Fibroblast of skin of left biceps (primary cell): ENCODE measurements around the gene CAMKK2.
"Not testable (repeated sequence)": the region's sequence is repeated elsewhere in the genome, so short reads cannot be mapped to it uniquely, and the experiment has no call there.

Experiments used
- DNase-seq, 2 experiments: peaks; one replicate each; pipeline ENCODE4 v3.0.0-alpha.2; 2013; ENCODE audit warnings: low read depth in 2 of 2

CAMKK2 gene

GRCh38 chr12:121279071-121279375 is 17.5 kb downstream of the CAMKK2 start:
- no peak for DNase-seq

- DNase-seq = no peak
Measured at GRCh38 chr12:121278169-121279070, 18.1 kb downstream of the CAMKK2 start.

- no peak for DNase-seq
Measured at GRCh38 chr12:121277374-121277759, 19.1 kb downstream of the CAMKK2 start.

GRCh38 chr12:121274036-121274763 is 22.3 kb downstream of the CAMKK2 start:
- DNase-seq = no peak

GRCh38 chr12:121273364-121273896 is 23.1 kb downstream of the CAMKK2 start:
- DNase-seq = no peak

- DNase-seq = no peak
Measured at GRCh38 chr12:121267822-121268221, 28.7 kb downstream of the CAMKK2 start.

- DNase-seq = no peak
Measured at GRCh38 chr12:121264951-121265515, 31.5 kb downstream of the CAMKK2 start.

GRCh38 chr12:121264135-121264534 is 32.4 kb downstream of the CAMKK2 start:
- no peak for DNase-seq

GRCh38 chr12:121263206-121263935 is 33.1 kb downstream of the CAMKK2 start:
- DNase-seq = no peak

- DNase-seq = no peak
Measured at GRCh38 chr12:121261398-121261797, 35.1 kb downstream of the CAMKK2 start.

GRCh38 chr12:121260091-121260490 is 36.4 kb downstream of the CAMKK2 start:
- DNase-seq = no peak

- no peak for DNase-seq
Measured at GRCh38 chr12:121259074-121259473, 37.4 kb downstream of the CAMKK2 start.

- DNase-seq = not testable (repeated sequence)
Measured at GRCh38 chr12:121257704-121258449, 38.6 kb downstream of the CAMKK2 start.

GRCh38 chr12:121255433-121255832 is 41.1 kb downstream of the CAMKK2 start:
- no peak for DNase-seq

- DNase-seq = no peak
Measured at GRCh38 chr12:121253638-121254335, 42.7 kb downstream of the CAMKK2 start.

GRCh38 chr12:121252712-121253345 is 43.7 kb downstream of the CAMKK2 start:
- DNase-seq = no peak

GRCh38 chr12:121251838-121252237 is 44.7 kb downstream of the CAMKK2 start:
- DNase-seq = no peak

- no peak for DNase-seq
Measured at GRCh38 chr12:121250359-121250758, 46.1 kb downstream of the CAMKK2 start.

- no peak for DNase-seq
Measured at GRCh38 chr12:121248622-121249021, 47.9 kb downstream of the CAMKK2 start.
